Measurements from ENCODE around the gene CPNE2. TPM values are rescaled to one million over a fixed set of nuclear protein-coding genes. Genes with fewer than 3 reads are reported as not detected.

CPNE2 gene
- total and polyA plus RNA-seq, 2 of the 8 experiments (the other 6 are each of a cell fraction or from before 2014, with no cell fraction given) = 10.6 to 39.5 TPM

DNA sequence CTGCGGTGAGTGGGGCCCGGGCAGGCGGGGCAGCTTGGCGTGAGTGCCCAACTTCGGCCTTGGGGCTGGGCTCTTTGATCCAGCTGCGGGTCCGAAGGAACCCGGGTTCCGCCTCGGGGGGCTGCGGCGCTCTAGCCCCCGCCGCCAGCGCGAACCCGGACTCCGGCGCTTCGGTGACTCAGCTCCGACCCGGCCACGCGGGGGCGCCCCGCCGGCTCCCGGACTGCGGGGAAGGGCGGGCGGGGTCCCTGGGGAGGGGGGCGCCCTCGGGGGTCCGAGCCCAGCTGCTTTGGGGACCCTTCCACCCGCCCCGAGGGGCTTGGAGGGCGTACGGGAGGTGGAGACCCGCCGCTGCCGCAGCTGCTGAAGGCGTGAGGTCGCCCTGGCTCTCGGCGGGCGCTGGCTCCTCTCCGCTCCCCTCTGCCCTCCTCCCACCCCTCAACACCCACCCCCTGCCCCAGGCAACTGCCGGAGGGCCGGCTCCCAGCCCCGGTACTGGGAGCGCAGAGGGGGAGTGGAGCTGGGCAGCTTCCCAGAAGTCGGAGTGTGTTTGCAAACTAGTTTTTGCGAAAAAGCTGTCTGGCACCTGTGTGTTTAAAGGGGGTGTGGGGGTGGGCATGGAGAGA, 516 bp downstream of the CPNE2 start:
- Histone ChIP-seq H3K4ac (replicated peaks; ENCODE audit: insufficient read length, low read depth, low read length) (no peak overlapping the region), H3K9me3 (ENCODE audit: insufficient read depth in 2 of 2, low read depth in 1 of 2, low read length in 1 of 2) (no peaks in the 10 kb centered on the region), H2BK20ac (ENCODE audit: low read length) (no peak overlapping the region), H2AK5ac (ENCODE audit: low read depth, low read length) (no peak overlapping the region), H3K79me2 (ENCODE audit: control insufficient read depth in 1 of 2, insufficient read depth in 2 of 2, low read length in 2 of 2) (no peaks in the 10 kb centered on the region), H2BK5ac (ENCODE audit: low read depth, low read length) (no peak overlapping the region), H3K23ac (ENCODE audit: insufficient read length) (no peak overlapping the region), H3K14ac (ENCODE audit: insufficient read length) (no peak overlapping the region), H2BK12ac (ENCODE audit: low read depth, low read length) (no peak overlapping the region), H2AFZ (ENCODE audit: low read length) (0 out of 2 replicates have a peak overlapping the region, but pooled peaks have one; percentile 26), H4K5ac (ENCODE audit: insufficient read length, low read depth, low read length) (peak overlapping the region; percentile 31), H3K18ac (ENCODE audit: extremely low read depth, low read length) (no peak overlapping the region; the same call in 1 of the 2 replicates), H3K4me3 (ENCODE audit: extremely low read depth in 1 of 4, insufficient read depth in 2 of 4, low read depth in 3 of 4, low read length in 4 of 4) (peak overlapping the region; percentile 51 to 92 (median 58)), H3K27me3 (replicated peaks in 1 of 4; ENCODE audit: control insufficient read depth in 3 of 4, extremely low read depth in 1 of 4, insufficient read depth in 3 of 4, low read length in 3 of 4) (peaks cover 0 to 20% (median 13%) of the 10 kb centered on the region in 4 experiments; a peak in 6 of 7 replicates), H3K9ac (replicated peaks in 1 of 4; ENCODE audit: extremely low read depth in 1 of 4, low read depth in 3 of 4, low read length in 3 of 4) (peak overlapping the region in 2 of 4 experiments; percentile 20 to 46; a peak in 2 of 7 replicates), H3K4me2 (ENCODE audit: insufficient read depth in 1 of 2, low read depth in 2 of 2, low read length in 2 of 2) (peak overlapping the region; percentile 45 to 72), H3K79me1 (ENCODE audit: low read depth, low read length) (no peaks in the 10 kb centered on the region), H2BK120ac (replicated peaks; ENCODE audit: low read depth, low read length) (no peak overlapping the region), H4K91ac (replicated peaks; ENCODE audit: insufficient read length, low read length) (no peak overlapping the region), H4K8ac (ENCODE audit: extremely low read depth, insufficient read depth, low read length) (peak overlapping the region; percentile 72), H3K56ac (replicated peaks; ENCODE audit: insufficient read length, low read depth, low read length) (no peak overlapping the region), H3K27ac (ENCODE audit: low read depth, low read length) (no peak overlapping the region), H2BK15ac (ENCODE audit: low read length) (no peak overlapping the region), H3K4me1 (replicated peaks in 1 of 4; ENCODE audit: control insufficient read depth in 3 of 4, insufficient read depth in 4 of 4, low read length in 3 of 4) (peaks cover 0 to 10% (median 3%) of the 10 kb centered on the region in 4 experiments; a peak in 5 of 7 replicates), H3K36me3 (ENCODE audit: control insufficient read depth in 2 of 4, insufficient read depth in 4 of 4, low read length in 3 of 4) (no peaks in the 10 kb centered on the region), H4K20me1 (replicated peaks in 1 of 2; ENCODE audit: control insufficient read depth in 1 of 2, insufficient read depth in 2 of 2, low read length in 2 of 2) (no peaks in the 10 kb centered on the region), H3K23me2 (ENCODE audit: low read depth, low read length) (peaks cover 3% of the 10 kb centered on the region; the same call in 1 of the 2 replicates)
- peak in 1 of 2 experiments; percentile 81 for DNase-seq (ENCODE audit: low read depth in 1 of 2, low spot score in 2 of 2)
- no peak for FAIRE-seq
- TF ChIP-seq RBBP5 (IDR thresholded peaks at IDR 0.05; ENCODE audit: borderline replicate concordance, low read depth, low read length) (peak; percentile 43; the same call in 1 of the 2 replicates), KDM4A (IDR thresholded peaks at IDR 0.05; ENCODE audit: low read depth, low read length, severe bottlenecking) (peak; percentile 6), CTCF (IDR thresholded peaks at IDR 0.05; ENCODE audit: control extremely low read depth in 1 of 3, insufficient read depth in 1 of 3, low read depth in 1 of 3, low read length in 3 of 3) (peak; percentile 39 to 48 (median 39)), CREB1 (IDR thresholded peaks at IDR 0.05) (no peak), RAD21 (IDR thresholded peaks at IDR 0.05 in 1 of 2, conservative IDR thresholded peaks at IDR 0.05 in 1 of 2; ENCODE audit: low read depth in 2 of 2, low read length in 2 of 2) (peak in 1 of 2 experiments; percentile 2; a peak in 2 of 4 replicates)
- ChIA-PET CTCF (ENCODE audit: partially characterized antibody) (interaction anchor here (0.7 to 5.4 kb wide), 24 partner anchors 8 to 494 kb away, joined by 3 to 35 read pairs (median 6); no protein-coding TSS in a partner anchor), POLR2A (ENCODE audit: partially characterized antibody) (interaction anchor here (1.2 to 1.4 kb wide), 2 partner anchors 8 to 55 kb away, joined by 3 to 5 read pairs; no protein-coding TSS in a partner anchor)
- 3% methylated on average over 20 of the region's 53 CpGs; no CpG with 5 or more reads in 1 of the 2 experiments for WGBS, 2 experiments (ENCODE audit: extremely low coverage in 1 of 2, insufficient coverage in 1 of 2, insufficient read length in 1 of 2, insufficient replicate concordance in 2 of 2, low coverage in 1 of 2, low lambda C conversion rate in 2 of 2, missing lambda C conversion rate in 1 of 2)
